HG03039 (cell line): ENCODE measurements around the gene ADCY3.

Experiments used
- ATAC-seq: cut with Tn5 transposase; IDR thresholded peaks from one replicate; pipeline ENCODE4 v1.9.1; 2021; ENCODE audit warnings: mild to moderate bottlenecking, moderate library complexity; ENCODE audit not compliant: unreplicated experiment

ADCY3 gene

GRCh38 chr2:24878341-24878740, 41.7 kb downstream of the ADCY3 start:
- ATAC-seq: no peak

DNA sequence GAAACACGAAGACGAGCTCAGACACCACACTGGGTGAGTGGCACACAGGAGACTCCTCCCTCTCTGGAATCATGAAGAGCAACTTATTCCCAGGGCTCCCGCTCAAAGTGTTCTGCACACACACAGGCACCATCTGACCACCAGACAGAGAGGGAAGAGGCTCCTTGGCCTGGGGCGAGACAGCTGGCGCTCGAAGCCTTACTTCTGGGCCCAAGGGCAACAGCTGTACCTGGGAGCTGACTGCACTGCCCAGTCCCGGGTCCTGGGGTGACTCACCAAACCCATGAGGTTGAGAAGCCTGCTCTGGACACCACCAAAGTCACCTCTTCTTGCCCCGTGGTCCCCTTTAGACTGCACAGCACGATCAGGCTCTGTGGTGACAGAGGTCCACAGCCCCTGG, 42.4 kb downstream of the ADCY3 start:
- ATAC-seq: no peak

- no peak for ATAC-seq
Measured at GRCh38 chr2:24877067-24877466, 43.0 kb downstream of the ADCY3 start.

DNA sequence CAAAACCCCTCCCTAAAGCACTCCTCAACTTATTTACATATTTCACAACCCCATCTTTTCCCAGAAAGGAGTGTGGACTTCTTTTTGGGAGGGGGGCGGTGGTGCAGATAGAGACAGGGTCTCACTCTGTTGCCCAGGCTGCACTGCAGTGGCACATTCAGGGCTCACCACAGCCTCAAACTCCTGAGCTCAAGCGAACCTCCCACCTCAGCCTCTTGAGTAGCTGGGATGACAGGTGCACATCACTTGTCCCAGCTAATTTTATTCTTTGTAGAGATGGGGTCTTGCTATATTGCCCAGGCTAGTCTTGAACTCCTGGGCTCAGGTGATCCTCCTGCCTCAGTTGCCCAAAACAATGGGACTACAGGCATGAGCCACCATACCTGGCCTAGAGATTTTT, 44.1 kb downstream of the ADCY3 start:
- ATAC-seq: no peak

DNA sequence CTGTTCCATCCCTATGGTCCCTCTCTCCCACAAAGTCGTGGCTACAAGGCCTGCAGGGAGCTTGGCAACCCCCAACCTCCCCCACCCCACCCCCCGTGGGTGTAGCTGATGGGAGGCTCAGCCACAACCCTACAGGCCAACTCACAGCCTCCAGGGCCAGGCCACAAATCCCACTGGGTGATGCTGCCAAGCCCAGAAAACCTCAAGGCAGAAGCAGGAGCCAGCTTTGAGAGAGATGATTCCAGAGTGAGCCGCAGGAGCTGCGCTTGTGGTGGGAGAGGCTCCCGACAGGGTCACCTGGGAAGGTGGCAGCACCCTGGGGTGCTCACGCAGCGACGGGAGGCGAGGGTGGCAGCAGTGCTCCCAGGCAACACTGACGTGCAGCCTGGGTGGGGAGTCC, 44.8 kb downstream of the ADCY3 start:
- no peak for ATAC-seq

DNA sequence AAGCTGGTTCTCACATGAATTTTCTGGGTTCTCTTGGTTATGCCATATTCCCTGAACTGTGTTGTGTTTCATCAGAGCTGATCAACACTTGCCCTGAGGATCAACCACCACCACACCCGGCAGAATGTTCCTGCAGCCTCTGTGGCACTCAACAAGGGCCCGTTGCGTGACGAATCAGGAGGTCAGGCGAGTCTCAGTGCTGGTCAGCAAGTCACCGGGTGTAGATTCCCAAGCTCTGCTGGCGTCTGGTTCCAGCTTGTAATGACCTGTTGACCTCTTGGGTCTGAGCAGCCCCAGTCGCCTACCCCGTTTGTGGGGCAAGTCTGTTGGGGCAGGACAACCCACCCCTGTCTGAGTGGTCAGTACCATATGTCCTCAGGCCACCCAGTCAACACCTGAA, 46.0 kb downstream of the ADCY3 start:
- ATAC-seq: no peak

DNA sequence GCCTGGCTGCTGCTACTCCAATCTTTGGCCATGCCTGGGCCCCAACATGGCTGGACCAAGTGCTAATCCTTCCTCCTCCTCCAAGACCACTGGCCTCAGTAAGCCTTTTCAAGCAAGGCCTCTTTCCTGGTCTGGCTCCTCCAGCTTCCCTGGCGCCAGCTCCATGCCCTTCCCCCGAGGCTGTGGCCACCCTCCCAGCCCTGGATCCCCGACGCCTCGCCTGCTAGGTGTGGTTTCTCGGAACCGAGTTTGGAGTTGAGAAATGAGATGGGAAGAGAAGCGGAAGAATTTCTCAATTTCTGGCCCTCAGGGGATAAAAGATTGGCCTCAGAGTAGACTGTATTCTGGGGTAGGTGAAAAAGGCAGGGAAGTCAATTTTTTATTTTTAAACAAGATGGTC, 46.4 kb downstream of the ADCY3 start:
- no peak for ATAC-seq

- no peak for ATAC-seq
Measured at GRCh38 chr2:24872344-24873115, 47.5 kb downstream of the ADCY3 start.

DNA sequence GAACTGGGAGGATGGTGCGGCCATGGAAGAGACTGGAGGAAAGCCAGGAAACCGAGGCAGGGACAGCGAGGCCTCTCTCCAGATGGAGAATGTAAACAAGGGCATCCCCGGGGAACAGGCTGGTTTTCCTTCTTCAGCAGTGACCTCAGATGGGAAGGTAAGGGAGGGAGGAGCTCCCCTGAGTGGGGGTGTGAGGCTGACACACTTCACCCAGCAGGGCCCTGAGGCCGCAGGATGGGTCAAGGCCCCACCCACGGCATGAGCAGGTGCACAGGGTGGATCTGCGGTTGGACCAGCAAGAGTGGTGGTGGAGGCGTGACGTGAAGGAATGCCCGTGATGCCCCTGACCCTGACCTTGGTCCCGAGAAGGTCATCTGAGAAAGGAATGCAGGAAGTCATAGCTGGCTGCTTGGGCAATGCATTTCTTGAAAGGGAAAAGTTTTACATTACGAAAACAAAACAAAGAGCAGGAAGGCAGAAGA, 48.1 kb downstream of the ADCY3 start:
- no peak for ATAC-seq

DNA sequence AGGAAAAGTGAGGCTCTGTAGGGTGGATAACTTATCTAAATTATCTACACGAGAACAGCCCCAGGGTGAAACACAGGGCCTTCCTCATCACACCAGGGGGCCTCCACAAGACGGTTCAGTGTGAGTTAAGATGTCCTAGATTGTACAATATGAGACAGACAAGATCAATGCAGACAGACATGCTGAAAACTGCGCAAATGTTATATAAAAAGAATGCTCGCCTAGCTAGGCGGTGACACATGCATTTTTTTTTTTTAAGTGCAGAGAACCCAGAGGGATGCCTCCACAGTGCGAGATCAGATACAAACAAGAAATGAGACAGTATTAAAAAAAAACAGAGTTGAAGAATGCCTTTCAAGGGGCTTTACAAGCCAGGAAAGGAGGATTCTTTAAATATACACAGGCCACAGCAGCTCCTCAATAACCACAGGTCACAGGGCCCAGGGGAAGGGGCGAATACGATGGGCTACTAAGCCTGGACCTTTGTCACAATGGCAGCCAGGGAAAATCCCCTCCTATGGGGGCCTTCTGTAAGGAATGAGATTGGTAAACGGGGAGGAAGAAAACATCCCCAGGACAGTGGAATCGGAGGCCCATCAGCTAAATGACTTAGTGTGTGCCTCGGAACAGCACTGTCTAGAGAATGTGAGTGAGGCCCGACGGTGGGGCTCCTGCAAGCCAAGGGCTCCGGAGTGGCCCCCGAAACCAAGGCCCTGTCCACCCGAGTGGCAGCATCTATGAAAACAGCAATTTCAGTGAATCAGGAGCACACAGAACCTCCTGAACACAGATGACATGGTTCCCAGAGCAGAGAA, 48.9 kb downstream of the ADCY3 start:
- ATAC-seq: no peak

GRCh38 chr2:24870440-24870839, 49.6 kb downstream of the ADCY3 start:
- no peak for ATAC-seq

- no peak for ATAC-seq
Measured at GRCh38 chr2:24866946-24867345, 53.1 kb downstream of the ADCY3 start.

GRCh38 chr2:24863641-24864040, 56.4 kb downstream of the ADCY3 start:
- no peak for ATAC-seq

DNA sequence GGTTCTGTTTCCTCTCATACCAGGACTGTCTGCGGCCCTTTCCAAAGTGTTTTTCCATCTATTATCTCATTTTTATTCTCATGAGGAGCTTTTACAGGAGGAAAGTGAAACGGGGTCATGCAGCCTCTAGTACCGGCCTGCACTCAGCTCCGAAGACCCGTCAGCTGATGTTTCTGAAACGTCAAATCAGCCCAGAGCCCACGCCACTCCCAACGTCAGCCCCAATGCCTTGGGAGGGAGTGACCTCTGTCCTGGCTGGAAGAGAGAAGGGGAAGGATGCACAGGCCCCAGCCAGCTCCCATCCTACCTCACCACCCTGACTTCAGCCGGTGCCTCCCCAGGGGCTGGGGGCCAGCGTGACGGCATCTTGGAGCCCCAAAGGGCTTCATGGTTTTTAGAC, 58.5 kb downstream of the ADCY3 start:
- no peak for ATAC-seq

GRCh38 chr2:24860631-24861030, 59.4 kb downstream of the ADCY3 start:
- no peak for ATAC-seq

DNA sequence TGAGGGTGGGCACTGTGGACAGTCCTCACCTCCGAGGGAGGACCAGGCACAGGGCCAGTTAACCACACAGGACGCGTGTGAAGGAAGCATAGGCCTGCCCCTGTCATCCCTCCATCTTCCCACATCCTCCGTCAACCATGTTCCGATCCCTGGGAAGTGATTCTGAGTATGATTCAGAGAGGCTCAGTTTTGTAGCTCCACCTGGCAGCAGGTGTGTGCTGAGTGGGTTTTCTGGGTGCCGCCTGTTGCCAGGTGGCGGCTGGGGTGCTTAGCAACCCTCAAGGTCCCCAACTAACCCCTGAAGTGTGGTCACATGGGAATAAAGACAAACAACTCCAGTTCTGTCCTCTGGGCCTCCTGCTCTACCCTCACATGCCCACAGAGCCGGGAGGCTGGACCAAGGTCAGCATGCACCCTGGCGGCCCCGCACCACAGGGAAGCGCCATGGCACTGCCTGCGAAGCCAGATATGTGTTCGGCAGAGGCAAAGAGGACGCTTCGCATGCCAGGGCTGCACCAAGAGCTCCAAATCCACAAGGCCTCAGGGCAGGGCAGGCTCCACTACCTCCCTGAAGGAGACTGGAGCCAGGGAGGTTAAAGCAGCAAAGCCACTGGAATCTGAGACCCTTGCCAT, 60.0 kb downstream of the ADCY3 start:
- no peak for ATAC-seq

DNA sequence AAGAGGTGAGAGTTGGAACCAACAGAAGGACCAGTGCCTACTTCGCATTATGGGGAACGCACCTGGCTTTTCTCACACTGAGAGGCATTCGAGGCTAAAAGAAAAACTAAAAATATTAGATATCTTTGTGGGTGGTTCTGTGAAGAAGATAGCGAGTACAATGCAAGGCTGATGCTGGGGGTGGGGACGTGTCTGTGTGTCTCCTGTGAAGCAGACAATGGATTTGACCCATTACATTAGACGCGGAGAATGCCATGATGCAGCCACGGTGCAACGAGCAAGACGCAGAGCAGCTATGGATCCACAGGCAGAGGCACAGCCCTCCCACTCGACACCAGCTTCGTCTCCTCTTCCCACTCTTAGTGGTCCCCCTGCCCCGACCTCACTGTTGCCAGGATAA, 61.0 kb downstream of the ADCY3 start:
- ATAC-seq: no peak

DNA sequence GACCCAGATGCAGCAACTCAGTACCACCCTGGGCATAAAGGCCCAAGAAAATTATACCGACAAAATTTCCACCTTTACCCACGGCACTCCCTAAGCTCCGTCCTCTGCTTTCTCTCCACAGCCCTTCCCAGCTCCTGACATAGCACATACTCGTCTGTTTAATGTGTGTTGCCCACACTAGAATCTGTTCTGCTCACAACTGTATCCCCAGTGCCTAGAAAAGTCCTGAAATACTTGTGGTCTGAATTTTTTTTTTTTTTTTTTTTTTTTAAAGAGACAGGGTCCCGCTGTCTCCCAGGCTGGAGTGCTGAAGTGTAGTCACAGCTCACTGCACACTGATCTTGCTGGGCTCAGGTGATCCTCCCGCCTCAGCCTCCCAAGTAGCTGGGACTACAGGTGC, 62.3 kb downstream of the ADCY3 start:
- no peak for ATAC-seq

DNA sequence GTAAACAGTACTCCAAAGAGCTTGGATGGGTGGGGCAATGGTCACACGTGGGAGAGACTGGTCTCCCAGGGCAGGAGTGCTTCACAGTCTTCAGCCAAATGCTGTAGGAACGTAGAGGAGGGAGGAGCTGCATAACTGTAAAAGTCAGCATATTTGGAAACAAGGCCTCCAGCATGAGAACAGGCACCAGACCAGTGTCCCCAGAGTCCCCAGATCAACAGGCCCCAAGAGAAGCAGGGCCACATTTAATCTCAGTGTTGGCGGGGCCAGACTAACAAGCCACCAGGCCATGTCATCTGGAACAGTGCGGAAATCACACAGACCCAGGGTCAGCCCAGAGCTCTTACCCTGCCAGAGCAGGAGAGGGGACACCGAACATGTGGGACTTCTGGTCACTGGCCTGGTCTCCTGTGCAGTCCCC, 63.2 kb downstream of the ADCY3 start:
- ATAC-seq: no peak

GRCh38 chr2:24855726-24856125, 64.3 kb downstream of the ADCY3 start:
- no peak for ATAC-seq

GRCh38 chr2:24855022-24855622, 64.9 kb downstream of the ADCY3 start:
- no peak for ATAC-seq
